Ovary (tissue), 3 donors: Measurements from ENCODE around the gene RPS28.

Experiments used
- EP300 ChIP-seq: sonication (generic); formaldehyde crosslinking; IDR thresholded peaks from one replicate; pipeline ENCODE4 v1.6.1; 2017; ENCODE audit warnings: antibody characterized with exemption
- POLR2A ChIP-seq: fragments of 450-650 bp; IDR thresholded peaks from one replicate; pipeline ENCODE4 v1.6.1; 2017; ENCODE audit warnings: antibody characterized with exemption, mild to moderate bottlenecking, moderate library complexity
- TF ChIP-seq, protein P1 (sequence below), 3 donors: fragments of 450-650 bp in 2 of 3; fragments of 200-600 bp in 1 of 3; IDR thresholded peaks; one replicate each; pipeline versions ENCODE4 v1.5.1 to v1.8.0; 2016 to 2022; ENCODE audit warnings: antibody characterized with exemption in 3 of 3, mild to moderate bottlenecking in 1 of 3
- donor health status: DM: no; HTN: no; CAD: no.

DNA sequence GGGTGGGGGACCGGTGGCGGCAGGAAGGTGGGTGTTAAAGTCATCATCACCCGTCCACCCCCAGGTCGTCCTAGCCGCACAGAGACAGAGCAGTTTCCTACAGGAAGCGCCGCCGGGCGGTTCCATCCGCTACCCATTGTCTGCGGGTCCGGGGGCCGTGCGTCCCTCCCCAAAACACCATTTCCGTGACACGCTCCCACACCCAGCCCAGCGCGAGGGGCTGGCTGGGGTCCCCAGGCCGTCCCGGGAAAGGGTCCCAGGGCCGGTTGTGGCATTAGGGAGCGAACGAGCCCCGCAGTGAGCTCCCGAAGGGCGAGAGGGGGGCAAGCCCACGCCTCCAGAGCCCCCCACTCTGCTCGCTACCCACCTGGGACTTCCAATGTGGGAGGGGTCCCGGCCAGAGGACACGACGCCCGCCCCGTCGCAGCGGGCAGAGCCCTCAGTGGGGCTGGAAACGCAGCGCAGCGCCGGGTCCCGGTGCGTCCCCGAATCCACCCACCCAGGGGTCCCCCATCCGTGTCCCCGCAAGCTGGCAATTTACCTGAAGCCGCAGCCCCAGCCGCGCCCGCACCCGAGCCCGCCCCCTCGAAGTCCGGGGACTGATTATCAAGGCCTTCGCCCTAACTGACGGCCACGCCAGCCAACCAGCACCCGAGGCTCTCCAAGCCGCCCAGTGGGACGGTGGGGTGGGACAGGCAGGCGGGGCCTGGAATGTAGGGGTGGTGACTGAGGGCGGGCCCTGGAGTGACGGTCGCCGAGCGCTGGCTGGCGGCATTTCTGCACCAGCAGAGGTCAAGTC lies 21.6 kb downstream of the RPS28 start, which contains the start of gene KANK3:
- TF ChIP-seq, protein P1, sequence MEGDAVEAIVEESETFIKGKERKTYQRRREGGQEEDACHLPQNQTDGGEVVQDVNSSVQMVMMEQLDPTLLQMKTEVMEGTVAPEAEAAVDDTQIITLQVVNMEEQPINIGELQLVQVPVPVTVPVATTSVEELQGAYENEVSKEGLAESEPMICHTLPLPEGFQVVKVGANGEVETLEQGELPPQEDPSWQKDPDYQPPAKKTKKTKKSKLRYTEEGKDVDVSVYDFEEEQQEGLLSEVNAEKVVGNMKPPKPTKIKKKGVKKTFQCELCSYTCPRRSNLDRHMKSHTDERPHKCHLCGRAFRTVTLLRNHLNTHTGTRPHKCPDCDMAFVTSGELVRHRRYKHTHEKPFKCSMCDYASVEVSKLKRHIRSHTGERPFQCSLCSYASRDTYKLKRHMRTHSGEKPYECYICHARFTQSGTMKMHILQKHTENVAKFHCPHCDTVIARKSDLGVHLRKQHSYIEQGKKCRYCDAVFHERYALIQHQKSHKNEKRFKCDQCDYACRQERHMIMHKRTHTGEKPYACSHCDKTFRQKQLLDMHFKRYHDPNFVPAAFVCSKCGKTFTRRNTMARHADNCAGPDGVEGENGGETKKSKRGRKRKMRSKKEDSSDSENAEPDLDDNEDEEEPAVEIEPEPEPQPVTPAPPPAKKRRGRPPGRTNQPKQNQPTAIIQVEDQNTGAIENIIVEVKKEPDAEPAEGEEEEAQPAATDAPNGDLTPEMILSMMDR (IDR thresholded peaks at IDR 0.05), result no peak
- TF ChIP-seq EP300 (no peak), POLR2A (peak; percentile 43)
